ENCODE data around the gene PIAS1.
A peak's percentile ranks its signal among the peaks of the same experiment; 100 is the strongest.

PIAS1 gene

DNA sequence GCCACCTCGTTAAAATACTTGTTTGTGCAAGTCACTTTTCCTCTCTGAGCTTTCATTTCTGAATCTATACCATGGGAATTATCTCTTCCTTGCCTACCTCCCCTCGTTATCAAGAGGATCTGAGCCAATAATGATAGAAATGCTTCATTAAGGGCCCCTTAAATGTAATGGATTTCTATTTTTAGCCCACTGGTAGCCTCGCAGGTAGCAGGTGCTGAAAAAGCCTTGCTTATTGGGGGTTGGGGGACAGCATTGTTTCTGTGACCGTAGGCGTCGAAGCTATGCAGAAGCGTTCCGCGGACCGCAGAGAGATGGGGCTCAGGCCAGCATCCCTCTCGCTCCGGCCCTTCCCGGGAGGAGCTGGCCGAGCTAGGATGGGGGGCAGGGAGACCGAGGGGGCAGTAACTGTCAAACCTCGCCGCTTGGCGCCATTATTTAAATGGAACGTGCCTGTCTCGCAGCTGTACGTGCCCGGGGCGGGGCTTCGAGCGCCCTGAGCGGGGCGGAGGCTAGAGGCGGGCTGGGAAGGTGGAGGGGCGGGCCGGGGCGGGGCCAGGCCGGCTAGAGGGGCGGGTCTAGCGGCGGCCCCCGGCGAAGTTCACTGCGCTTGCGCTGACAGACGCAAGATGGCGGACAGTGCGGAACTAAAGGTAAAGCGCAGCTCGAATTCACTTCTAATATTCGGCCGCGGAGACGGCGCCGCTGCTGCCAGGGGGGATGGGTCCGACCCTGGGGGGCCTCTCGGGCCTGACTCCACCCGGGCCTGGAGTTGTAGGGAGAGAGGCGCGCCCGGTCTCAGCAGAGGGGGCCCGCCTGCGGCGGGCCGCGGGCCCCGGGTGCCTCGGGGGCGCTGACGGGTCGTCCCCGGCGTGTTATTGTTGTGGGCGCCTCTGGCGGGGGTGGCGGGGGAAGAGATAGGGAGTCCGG lies at the start of gene PIAS1 (continued):
- TF ChIP-seq, protein P1, sequence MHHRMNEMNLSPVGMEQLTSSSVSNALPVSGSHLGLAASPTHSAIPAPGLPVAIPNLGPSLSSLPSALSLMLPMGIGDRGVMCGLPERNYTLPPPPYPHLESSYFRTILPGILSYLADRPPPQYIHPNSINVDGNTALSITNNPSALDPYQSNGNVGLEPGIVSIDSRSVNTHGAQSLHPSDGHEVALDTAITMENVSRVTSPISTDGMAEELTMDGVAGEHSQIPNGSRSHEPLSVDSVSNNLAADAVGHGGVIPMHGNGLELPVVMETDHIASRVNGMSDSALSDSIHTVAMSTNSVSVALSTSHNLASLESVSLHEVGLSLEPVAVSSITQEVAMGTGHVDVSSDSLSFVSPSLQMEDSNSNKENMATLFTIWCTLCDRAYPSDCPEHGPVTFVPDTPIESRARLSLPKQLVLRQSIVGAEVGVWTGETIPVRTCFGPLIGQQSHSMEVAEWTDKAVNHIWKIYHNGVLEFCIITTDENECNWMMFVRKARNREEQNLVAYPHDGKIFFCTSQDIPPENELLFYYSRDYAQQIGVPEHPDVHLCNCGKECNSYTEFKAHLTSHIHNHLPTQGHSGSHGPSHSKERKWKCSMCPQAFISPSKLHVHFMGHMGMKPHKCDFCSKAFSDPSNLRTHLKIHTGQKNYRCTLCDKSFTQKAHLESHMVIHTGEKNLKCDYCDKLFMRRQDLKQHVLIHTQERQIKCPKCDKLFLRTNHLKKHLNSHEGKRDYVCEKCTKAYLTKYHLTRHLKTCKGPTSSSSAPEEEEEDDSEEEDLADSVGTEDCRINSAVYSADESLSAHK (tag by site-specific recombination; IDR thresholded peaks at IDR 0.05), result no peak; the same call in 1 of the 2 replicates
- TF ChIP-seq GFI1B (tag by site-specific recombination; IDR thresholded peaks at IDR 0.05), result no peak
- TF ChIP-seq ZEB2 (tag by site-specific recombination; IDR thresholded peaks at IDR 0.05), result peak; percentile 92
- TF ChIP-seq ZNF132 (tag by site-specific recombination; IDR thresholded peaks at IDR 0.05; ENCODE audit: borderline replicate concordance), result no peak
- TF ChIP-seq, protein P2, sequence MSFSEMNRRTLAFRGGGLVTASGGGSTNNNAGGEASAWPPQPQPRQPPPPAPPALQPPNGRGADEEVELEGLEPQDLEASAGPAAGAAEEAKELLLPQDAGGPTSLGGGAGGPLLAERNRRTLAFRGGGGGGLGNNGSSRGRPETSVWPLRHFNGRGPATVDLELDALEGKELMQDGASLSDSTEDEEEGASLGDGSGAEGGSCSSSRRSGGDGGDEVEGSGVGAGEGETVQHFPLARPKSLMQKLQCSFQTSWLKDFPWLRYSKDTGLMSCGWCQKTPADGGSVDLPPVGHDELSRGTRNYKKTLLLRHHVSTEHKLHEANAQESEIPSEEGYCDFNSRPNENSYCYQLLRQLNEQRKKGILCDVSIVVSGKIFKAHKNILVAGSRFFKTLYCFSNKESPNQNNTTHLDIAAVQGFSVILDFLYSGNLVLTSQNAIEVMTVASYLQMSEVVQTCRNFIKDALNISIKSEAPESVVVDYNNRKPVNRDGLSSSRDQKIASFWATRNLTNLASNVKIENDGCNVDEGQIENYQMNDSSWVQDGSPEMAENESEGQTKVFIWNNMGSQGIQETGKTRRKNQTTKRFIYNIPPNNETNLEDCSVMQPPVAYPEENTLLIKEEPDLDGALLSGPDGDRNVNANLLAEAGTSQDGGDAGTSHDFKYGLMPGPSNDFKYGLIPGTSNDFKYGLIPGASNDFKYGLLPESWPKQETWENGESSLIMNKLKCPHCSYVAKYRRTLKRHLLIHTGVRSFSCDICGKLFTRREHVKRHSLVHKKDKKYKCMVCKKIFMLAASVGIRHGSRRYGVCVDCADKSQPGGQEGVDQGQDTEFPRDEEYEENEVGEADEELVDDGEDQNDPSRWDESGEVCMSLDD (tag by site-specific recombination; IDR thresholded peaks at IDR 0.05), result peak; percentile 71
- TF ChIP-seq ZNF184 (tag by site-specific recombination; IDR thresholded peaks at IDR 0.05), result 0 out of 2 replicates have a peak, but pooled peaks have one; percentile 31
- peak; percentile 9; the same call in 1 of the 2 replicates for TF ChIP-seq ZNF335 (tag by site-specific recombination; conservative IDR thresholded peaks at IDR 0.05)
- TF ChIP-seq ZSCAN23 (tag by site-specific recombination; IDR thresholded peaks at IDR 0.05), result peak; percentile 29; the same call in 1 of the 2 replicates
- peak; percentile 93; the same call in 1 of the 2 replicates for TF ChIP-seq EGR2 (tag by site-specific recombination; IDR thresholded peaks at IDR 0.05; ENCODE audit: low read depth)
- TF ChIP-seq, protein P3, sequence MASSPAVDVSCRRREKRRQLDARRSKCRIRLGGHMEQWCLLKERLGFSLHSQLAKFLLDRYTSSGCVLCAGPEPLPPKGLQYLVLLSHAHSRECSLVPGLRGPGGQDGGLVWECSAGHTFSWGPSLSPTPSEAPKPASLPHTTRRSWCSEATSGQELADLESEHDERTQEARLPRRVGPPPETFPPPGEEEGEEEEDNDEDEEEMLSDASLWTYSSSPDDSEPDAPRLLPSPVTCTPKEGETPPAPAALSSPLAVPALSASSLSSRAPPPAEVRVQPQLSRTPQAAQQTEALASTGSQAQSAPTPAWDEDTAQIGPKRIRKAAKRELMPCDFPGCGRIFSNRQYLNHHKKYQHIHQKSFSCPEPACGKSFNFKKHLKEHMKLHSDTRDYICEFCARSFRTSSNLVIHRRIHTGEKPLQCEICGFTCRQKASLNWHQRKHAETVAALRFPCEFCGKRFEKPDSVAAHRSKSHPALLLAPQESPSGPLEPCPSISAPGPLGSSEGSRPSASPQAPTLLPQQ (tag by site-specific recombination; IDR thresholded peaks at IDR 0.05), result peak; percentile 64
- TF ChIP-seq ZNF121 (tag by site-specific recombination; IDR thresholded peaks at IDR 0.05), result no peak
- TF ChIP-seq ZNF404 (tag by site-specific recombination; IDR thresholded peaks at IDR 0.05), result no peak
- TF ChIP-seq YY2 (tag by site-specific recombination; IDR thresholded peaks at IDR 0.05), result 0 out of 2 replicates have a peak, but pooled peaks have one; percentile 38
- TF ChIP-seq ZNF10 (tag by site-specific recombination; IDR thresholded peaks at IDR 0.05), result peak; percentile 92
- TF ChIP-seq ZNF433 (tag by site-specific recombination; IDR thresholded peaks at IDR 0.05; ENCODE audit: low read depth), result no peak
- no peak for TF ChIP-seq ZNF530 (tag by site-specific recombination; IDR thresholded peaks at IDR 0.05; ENCODE audit: low read depth)
- TF ChIP-seq KLF1 (tag by site-specific recombination; IDR thresholded peaks at IDR 0.05), result peak; percentile 60
- no peak for TF ChIP-seq ZNF747 (tag by site-specific recombination; IDR thresholded peaks at IDR 0.05)
- TF ChIP-seq, protein P4, sequence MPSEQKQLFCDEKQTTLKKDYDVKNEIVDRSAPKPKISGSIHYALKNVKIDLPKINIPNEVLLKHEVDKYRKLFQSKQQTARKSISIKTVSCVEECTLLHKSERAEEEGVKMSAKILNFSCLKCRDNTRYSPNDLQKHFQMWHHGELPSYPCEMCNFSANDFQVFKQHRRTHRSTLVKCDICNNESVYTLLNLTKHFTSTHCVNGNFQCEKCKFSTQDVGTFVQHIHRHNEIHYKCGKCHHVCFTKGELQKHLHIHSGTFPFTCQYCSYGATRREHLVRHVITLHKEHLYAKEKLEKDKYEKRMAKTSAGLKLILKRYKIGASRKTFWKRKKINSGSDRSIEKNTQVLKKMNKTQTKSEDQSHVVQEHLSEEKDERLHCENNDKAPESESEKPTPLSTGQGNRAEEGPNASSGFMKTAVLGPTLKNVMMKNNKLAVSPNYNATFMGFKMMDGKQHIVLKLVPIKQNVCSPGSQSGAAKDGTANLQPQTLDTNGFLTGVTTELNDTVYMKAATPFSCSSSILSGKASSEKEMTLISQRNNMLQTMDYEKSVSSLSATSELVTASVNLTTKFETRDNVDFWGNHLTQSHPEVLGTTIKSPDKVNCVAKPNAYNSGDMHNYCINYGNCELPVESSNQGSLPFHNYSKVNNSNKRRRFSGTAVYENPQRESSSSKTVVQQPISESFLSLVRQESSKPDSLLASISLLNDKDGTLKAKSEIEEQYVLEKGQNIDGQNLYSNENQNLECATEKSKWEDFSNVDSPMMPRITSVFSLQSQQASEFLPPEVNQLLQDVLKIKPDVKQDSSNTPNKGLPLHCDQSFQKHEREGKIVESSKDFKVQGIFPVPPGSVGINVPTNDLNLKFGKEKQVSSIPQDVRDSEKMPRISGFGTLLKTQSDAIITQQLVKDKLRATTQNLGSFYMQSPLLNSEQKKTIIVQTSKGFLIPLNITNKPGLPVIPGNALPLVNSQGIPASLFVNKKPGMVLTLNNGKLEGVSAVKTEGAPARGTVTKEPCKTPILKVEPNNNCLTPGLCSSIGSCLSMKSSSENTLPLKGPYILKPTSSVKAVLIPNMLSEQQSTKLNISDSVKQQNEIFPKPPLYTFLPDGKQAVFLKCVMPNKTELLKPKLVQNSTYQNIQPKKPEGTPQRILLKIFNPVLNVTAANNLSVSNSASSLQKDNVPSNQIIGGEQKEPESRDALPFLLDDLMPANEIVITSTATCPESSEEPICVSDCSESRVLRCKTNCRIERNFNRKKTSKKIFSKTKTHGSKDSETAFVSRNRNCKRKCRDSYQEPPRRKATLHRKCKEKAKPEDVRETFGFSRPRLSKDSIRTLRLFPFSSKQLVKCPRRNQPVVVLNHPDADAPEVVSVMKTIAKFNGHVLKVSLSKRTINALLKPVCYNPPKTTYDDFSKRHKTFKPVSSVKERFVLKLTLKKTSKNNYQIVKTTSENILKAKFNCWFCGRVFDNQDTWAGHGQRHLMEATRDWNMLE (tag by site-specific recombination; conservative IDR thresholded peaks at IDR 0.05; ENCODE audit: low read depth), result peak; percentile 44; the same call in 1 of the 2 replicates
- peak; percentile 96 for TF ChIP-seq GLIS1 (tag by site-specific recombination; IDR thresholded peaks at IDR 0.05)
- TF ChIP-seq, protein P5, sequence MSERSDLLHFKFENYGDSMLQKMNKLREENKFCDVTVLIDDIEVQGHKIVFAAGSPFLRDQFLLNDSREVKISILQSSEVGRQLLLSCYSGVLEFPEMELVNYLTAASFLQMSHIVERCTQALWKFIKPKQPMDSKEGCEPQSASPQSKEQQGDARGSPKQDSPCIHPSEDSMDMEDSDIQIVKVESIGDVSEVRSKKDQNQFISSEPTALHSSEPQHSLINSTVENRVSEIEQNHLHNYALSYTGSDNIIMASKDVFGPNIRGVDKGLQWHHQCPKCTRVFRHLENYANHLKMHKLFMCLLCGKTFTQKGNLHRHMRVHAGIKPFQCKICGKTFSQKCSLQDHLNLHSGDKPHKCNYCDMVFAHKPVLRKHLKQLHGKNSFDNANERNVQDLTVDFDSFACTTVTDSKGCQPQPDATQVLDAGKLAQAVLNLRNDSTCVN (tag by site-specific recombination; optimal IDR thresholded peaks at IDR 0.05), result peak; percentile 81
- TF ChIP-seq ZNF654 (tag by site-specific recombination; IDR thresholded peaks at IDR 0.05; ENCODE audit: low read depth), result no peak
- TF ChIP-seq ZNF24 (tag by site-specific recombination; IDR thresholded peaks at IDR 0.05), result peak; percentile 20; the same call in 1 of the 2 replicates
- no peak for TF ChIP-seq ZNF670 (tag by site-specific recombination; IDR thresholded peaks at IDR 0.05; ENCODE audit: low read depth)
- TF ChIP-seq ZNF266 (tag by site-specific recombination; IDR thresholded peaks at IDR 0.05; ENCODE audit: low read depth), result no peak
- TF ChIP-seq PRDM1 (tag by site-specific recombination; IDR thresholded peaks at IDR 0.05), result peak; percentile 52; the same call in 1 of the 2 replicates

All from HEK293 (cell line).